Measurements from ENCODE around the gene LEMD2.
"Not testable (repeated sequence)": the region's sequence is repeated elsewhere in the genome, so short reads cannot be mapped to it uniquely, and the experiment has no call there.

LEMD2 gene

DNA sequence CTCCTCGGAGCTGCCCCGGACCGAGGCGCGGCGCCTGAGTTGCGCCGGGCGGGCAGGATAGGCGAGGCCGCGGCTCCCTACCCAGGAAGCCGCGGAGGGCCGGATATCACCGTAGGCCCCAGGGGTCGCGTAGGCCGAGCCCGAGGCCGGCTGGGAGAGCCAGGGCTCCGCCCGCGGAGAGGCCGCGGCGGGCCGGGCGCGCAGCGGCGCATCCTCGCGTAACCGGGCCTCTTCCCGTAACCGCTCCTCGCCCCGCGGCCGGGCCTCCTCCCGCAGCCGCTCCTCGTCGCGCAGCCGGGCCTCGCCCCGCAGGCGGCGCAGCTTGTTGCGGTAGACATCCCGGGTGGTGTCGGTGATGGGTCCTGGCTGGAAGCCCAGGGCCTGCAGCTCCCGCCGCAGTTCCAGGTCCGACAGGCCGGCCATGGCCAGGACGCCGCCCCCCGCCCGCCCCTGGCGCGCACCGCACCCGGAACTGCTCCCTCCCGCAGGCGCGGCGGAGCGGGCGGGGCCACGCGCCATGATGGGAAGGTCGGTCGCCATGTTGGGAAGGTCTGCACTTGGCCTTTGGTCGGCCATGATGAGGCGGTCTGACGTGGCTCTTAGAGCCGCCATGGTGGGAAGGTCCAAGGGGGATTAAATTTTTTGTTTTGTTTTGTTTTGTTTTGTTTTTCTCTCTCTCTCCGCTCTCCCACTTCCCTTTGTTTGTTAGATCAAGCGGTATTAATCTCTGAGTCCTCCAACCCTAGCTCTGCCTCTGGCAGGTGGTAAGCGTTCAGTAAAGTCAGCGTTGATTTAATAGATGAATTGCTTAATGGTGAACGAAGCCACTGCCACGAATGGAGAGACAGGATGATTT is at the start of gene LEMD2:
LEMD2 (minus strand) TSS at position 437 of the 856 bp plus-strand sequence; CDS start at position 423, 14 bp downstream.
- no peak for FAIRE-seq

DNA sequence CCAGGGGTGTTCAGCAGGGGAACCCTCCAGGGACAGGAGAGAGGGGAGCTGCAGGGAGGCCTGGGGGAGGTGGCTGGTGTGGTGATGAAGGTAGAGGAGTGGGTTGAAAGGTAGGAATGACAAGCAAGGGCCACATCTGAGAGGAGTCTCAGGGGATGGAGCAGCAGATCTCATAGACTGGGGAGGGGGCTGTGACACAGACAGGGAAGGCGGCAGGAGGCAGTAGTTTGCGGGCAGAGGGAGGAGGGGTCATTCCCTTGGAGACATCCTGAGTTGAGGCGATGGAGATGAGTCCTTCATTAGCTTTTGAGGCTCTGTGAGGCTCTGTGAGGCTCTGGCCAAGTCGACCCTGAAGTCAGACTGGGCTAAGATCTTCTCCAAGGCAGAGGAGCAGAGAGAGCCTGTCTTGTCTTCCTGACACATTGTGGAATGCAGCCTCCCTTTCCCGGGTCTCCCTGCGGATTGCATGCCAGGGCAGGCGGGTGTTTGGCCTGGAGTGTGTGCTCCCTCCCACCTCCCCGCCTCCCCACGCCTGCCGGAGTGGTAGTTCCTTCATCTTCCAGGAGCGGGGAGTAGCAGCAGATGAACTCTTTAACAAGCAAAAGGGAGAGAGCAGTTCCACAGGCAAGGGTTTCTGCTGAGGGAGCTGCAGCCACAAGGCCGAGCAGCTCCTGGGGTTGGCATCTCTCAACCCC is 49.2 kb upstream of the LEMD2 start:
- no peak for FAIRE-seq

DNA sequence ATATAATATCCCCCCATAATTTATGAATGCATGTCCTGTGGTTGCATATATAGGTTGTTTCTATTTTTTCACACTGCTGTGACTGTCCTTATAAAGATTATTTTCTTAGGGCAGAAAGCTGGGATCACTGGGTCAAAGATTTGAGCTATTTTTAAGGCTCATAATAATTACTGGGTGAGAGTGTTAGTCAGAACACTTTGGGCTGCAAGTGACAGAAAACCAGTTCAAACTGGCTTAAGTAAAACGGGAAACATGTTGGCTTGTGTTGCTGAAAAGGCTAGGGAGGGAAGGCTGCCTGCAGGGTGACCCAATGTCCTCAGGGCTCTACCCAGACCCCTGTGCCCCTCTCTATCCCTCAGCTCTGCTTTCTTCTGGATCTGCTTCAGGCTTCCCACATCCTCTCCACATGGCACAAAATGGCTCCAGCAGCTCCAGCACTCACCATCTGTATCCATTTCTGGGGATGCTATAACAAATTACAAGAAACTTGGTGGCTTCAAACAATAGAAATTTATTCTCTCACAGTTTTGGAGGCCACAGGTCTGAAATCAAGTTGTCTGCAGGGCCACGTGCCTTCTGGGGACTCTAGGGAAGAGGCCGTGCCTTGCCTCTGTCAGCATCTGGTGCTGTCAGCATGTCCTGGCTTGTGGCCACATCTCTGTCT is 48.0 kb upstream of the LEMD2 start:
- FAIRE-seq: no peak

DNA sequence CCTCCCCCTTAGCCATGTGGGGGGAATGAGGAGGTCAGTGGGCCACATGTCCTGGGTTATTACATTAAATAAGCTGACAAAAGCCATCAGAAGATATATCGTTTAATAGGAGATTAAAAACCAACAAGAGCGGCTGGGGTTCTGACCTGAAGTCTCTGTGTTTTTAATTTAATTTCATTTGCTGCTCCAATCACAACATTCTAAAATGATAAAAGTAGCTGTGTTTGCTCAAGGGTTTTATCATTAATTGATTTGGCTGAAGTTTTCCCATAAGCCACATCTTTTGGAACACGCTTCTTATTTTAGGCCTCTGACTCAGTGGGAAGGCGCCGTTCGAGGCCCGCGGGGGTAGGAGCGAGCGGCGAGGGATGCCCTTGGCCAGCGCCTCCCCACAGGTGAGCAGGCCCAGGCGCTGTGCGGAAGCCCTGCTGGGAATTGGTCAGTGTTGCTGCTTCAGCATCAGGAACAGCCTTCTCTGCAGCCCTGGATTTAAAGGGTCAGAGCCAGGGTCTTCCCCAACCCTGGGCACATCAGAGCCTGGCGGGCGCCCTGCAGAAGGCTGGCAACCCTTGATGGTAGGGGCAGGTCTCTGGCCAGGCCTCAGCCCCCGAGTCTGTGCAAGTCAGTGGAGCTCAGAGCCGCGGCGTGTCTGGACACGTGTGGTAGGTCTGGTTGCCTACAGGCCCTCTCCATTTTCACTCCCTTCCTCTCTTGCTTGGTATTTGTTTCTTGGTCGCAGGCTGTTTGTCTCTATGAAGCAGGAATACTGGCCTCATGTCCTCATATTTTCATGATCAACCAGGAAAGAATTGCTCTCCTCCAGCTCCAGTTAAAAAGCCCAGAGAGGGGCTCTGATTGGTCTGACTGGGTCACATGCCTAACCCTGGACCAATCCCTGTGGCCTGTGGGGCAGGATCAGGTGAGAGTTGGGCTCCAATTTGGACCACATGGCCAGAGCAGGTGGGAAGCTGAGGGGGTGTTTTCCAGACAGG is 45.8 kb upstream of the LEMD2 start:
- FAIRE-seq: no peak

DNA sequence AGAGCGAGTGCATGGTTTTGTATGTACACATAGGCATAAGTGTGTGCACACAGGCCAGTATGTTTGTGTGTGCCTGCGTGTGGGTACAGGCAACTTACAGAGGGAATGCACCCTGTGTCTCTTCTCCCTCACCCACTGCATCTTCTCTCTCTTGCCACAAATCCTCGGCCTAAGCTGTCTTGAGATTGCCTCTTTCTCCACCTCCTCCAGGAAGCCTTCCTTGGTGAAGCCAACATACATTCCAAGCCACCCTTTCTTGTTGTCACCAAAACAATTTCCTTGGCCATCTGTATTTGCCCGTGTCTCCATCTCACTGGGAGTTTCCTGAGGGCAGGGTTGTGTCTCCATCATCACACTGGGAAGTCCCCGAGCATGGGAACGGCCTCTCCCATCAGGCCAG is 44.7 kb upstream of the LEMD2 start:
- FAIRE-seq: no peak

DNA sequence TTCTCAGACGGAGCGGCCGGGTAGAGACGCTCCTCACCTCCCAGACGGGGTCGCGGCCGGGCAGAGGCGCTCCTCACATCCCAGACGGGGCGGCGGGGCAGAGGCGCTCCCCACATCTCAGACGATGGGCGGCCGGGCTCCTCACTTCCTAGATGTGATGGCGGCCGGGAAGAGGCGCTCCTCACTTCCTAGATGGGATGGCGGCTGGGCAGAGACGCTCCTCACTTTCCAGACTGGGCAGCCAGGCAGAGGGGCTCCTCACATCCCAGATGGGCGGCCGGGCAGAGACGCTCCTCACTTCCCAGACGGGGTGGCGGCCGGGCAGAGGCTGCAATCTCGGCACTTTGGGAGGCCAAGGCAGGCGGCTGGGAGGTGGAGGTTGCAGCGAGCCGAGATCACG is 43.9 kb upstream of the LEMD2 start:
- FAIRE-seq: not testable (repeated sequence)

DNA sequence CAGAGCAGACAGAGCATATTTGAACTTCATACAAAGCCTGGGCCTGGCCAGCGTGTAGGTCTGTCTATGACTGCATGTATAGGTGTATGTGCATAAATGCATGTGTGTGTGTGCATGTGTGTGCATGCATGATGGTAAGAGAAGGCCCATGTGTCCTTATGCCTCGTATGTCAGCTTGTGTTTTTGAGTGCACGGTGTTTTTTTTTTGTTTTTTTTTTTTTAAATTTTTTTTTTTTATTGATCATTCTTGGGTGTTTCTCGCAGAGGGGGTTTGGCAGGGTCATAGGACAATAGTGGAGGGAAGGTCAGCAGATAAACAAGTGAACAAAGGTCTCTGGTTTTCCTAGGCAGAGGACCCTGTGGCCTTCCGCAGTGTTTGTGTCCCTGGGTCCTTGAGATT is 42.8 kb upstream of the LEMD2 start:
- FAIRE-seq: not testable (repeated sequence)

DNA sequence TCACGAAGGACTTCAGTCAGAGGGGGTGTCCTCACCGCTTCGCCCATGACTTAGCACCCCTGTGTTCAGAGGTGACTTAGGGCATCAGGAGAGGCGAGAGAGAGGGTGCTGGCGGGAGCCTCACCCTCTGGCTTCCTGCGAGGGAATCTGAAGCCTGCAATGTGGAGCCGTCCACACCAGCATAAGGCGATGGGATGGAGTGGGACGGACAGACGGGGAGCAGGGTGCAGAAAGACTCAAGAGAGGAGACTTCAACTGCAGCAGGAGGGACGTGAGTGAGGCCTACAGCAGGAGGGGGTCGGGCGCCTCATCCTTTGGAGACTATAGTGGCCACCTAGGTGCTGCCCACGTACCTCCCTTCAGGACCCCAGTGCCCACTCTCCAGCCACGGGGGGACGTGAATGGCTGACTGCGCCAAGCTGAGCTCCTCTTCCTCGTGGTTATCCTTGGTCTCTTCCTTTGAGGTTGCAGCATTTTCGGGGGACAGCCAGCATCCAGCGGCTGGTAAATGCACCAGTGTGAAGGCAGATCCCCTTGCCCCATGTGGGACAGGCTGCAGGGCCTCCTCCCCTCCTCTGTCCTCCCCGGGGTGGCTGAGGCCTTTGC is 41.8 kb upstream of the LEMD2 start:
- FAIRE-seq: no peak

DNA sequence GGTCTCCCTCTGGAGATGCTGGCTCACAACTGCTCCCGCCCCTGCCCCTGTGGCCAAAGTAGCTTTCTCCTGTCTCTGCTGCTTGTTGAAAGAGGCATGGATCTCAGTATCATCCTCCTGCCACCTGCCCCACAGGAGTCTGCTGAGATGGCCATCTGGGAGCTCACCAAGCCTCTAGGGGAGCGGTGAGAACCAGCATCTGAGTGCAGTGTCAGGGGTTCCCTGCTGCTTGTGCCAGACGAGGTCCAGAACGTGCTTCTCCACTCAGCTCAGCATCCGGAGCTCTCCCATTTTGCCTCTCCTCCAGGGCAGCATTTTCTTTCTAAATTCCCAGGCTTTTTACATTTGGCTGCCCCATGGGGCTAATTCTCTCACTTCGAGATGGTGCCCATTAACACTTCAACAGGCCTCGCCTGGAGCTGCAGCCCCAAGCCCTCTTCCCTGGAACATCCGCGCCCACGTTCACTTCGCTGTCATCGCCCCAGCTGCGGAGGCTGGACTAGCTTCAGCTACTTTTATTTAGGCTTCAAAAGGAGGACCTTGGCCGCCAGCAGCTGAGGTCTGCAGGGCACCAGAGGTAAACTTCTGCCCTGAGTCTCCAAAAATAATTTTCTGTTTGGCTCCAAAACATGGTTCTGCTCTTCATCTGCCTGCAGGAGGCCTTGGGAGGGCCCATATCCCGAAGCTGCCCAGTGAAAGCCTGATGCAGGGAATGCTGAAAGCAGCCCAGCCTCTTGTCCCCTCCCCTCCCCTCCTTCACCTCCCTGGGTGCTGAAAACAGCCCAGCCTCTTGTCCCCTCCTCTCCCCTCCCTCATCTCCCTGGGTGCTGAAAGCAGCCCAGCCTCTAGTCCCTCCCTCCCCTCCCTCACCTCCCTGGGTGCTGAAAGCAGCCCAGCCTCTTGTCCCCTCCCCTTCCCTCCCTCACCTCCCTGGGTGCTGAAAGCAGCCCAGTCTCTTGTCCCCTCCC is 40.1 kb upstream of the LEMD2 start:
- no peak for FAIRE-seq

DNA sequence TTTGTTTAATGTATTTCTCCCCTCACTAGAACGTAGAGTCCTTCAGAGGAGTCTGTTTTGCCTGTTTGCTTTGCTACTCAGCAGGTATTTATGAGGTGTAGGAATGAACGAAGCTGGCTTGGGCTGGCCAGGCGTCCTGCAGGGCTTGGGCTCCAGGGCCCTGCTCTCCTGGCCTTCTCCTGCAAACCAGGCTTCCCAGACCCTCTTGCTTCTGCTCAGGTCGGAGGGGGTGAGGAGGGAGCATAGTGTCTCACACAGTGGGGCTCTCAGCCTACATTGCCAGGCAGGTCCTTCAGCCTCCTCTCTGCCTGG is 39.5 kb upstream of the LEMD2 start:
- no peak for FAIRE-seq

DNA sequence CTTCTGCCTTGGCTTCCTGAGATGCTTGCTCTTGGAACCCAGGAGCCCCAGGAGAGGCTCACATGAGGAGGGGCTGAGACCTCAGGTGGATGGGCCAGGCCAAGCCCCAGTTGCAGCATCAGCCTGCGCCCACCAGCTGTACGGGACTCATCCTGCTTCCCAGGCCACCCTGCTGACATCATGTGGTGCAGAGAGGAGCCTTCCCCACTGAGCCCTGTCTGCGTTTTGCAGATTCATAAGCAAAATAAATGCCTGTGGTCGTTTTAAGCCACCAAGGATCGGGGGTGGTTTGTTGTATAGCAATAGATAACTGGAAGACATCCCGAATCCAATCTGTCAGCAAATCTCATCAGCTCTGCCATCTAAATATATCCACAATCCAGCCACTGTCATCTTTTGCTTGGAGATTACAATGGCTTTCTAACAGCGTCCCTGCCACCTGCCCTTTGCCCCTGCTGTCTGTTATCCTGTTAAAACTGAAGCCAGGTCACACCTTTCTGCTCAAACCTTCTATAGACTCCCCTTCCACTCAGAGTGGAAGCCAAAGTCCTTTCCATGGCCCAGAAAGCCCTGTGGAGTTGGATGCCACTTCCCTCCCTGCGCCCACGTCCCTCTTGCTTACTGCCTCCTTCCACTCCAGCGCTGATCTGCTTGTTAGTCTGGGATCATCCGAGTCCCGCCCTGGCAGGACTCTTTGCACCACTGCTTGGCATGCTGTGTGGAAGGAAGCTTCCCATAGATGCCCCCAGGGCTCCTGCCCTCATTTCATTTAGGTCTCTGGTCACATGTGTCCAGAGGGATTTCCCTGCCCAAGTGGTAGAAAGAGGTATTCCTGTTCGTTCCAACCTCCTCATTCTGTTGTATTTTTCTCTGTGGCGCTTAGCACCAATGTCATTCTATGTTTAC is 38.9 kb upstream of the LEMD2 start:
- no peak for FAIRE-seq

DNA sequence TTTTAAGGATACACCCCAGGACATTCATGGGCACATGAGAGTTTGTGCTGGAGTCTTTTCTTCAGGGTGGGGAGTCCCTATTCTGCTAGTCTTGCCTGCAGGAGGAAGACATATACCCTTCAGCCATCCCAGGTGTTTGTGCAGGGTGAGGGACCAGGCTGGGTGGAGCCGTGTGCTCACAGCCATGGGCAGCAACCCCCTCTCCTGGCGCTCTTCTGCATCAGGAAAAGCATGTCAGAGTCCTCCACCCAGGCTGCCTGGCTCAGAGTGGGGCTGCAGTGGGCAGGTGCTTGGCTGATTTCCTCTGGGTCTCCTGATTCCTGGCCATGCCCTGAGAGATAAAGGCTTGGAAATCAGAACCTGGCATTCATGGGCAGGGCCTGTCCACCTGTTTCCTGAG is 37.6 kb upstream of the LEMD2 start:
- FAIRE-seq: no peak

DNA sequence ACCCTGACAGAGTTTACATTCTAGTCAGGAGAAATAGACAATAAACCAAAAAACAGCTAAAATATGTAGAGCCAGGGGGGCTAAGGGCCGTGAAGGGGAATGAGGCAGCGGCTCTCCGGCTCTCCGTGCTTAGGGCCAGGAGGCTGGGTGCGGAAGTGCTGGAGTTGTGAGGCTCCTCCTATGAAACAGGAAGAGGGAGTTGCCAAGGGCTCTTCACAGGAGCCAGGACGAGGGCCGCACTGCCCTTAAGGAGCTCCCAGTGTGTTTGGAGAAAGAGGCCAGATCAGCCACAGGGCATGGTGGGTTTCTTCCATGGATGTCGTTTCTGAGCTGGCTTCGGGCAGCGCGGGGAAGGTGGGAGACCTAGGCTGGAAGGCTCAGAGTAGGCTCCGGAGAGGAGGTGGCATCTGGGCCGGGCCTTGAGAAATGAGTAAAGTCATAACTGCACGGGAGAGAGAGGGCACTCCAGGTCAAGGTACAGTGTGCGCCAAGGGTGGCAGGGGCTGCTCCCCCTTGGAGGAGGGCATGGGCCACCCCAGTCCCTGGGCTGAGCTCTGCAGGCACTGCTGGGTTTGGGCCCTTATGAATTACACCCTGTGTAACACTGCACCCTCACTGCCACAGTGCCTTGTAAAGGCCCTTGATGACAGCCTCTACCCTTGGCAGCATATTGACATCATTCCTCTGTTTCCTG is 35.7 kb upstream of the LEMD2 start:
- no peak for FAIRE-seq

DNA sequence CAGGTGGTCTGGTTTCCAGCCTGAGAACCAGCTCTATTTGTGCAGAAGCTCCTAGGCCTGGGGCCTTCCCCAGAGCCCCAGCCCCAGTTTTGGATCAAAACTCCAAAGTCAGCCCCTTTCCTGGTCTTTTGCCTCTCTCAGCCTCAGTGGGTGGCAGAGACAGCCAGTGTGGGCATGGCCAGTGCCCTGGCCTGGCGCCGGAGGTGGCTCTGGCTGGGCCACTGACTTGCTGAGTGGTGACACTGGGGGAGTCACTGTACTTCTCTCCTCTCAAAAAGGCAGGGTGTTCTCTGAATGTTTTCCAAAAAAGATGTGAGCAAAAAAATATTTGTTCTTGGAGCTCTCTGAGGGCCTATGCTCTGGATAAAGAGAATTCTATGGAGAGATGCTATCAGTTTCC is 34.9 kb upstream of the LEMD2 start:
- no peak for FAIRE-seq

DNA sequence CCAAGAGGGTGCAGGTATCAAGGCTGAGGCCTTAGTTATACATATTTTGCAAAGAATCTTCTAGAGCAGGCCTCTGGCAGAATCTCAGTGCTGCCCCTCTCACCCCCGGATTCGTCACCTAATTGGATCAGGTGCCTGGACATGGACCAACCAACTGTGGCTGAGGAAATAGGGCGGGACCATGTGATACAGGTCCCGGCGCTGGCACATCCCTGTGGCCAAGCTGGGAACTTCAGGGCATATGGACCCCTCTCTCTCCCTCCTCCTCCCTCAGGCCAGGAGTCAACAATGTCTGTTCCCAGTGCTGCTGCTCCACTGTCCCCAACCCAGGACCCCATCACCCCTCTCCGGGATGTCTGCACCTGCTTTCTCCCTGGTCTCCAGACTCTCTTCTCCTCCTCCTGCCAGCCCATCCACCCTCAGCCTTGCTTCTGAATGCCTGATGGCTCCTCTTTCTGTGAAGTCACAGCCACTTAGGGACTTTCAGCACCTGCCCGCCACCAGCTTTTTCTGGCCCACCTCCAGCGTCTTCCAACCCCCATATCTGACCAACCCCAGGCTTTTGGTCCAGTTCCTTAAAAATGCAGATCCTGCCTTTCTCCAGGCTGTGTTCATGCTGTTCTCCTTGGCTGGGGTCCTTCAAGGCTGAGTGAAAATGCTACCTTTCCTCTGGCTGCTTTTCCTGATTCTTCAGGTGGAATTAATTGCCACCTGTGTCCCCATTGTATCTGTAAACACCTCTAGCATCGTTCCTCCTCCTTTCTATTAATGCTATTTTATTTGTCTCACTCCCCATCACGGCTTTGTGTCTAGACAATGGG is 33.9 kb upstream of the LEMD2 start:
- no peak for FAIRE-seq

DNA sequence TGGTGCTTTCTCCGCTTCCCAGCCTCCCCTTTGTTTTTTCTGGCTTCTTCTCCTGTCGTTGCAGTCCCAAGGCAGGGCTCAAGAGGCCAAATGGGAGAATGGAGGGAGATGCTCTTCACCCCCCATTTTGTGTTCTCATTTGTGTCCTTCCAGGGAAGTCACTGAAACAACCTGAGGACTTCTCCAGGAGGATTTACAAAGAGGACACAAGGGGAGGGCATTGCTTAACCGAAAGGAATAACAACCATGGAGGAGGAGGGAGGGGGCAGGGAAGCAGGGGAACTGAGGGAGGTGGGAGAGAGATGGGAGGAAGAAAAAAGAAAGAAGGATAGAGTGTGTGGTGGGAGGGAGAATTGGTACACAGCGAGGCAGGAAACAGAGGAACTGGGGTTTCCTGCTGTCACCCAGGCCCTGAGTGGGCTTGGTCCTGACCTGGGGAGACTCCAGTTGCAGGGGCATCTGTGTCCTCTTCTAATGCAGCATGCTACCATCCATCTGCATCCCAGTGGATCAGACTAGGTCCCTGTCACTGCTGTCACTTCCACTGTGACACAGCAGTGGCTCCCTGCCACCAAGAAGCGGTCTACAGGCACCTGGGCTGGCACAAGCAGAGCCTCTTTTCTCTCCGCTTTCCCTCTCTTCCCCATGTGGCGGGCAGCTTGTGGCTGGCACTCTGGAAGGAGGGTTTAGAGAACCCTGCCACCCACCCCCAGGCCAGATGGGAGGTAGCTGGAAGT is 32.0 kb upstream of the LEMD2 start:
- FAIRE-seq: no peak

DNA sequence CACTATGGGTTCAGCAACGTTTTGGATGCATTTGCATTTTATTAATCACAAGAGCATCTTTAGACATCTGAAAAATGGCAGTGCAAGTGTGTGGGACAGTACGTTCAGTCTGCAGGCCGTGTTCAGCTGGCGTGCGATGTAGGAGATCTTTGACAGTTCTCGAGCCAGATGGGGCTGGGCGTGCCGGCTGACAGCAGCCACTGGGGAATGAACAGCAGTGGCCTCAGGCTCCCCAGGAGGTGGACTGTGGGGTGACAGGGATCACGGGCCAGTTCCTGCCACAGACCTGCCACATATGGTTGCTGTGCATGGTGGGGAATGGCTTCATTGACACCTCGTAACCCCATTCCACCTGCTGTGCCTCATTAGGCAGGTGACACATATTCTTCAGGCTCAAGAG is 31.3 kb upstream of the LEMD2 start:
- no peak for FAIRE-seq

DNA sequence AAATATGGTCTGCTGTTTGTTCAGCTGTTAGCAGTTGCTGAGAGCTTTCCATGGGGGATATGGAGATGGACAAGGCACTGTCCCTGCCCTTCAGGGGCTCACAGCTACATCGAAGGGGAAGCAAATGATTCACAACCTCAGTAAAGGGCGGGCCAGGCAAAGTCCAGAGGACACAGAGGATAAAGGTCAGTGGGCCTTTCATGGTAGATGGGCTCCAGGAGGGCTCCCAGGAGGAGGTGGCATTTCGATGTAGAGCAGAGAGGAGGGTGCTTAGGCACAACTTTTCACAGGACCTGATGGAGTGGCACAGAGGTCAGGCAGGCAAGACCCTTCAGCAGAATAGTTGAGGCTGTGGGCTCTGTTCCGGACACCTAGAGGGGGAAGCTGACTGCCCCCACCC is 30.1 kb upstream of the LEMD2 start:
- FAIRE-seq: no peak

All from A204.1 (cell line).